C4-2B (cell line): Measurements from ENCODE around the gene TTL.

ENCODE experiments used
- ZFX ChIP-seq: fragments of 450-650 bp; IDR thresholded peaks from 2 replicates; pipeline ENCODE4 v1.6.1; 2017
- TF ChIP-seq, protein P1 (sequence below): fragments of 450-650 bp; conservative IDR thresholded peaks from 2 replicates; pipeline ENCODE4 v1.5.1; 2017; ENCODE audit warnings: mild to moderate bottlenecking

DNA sequence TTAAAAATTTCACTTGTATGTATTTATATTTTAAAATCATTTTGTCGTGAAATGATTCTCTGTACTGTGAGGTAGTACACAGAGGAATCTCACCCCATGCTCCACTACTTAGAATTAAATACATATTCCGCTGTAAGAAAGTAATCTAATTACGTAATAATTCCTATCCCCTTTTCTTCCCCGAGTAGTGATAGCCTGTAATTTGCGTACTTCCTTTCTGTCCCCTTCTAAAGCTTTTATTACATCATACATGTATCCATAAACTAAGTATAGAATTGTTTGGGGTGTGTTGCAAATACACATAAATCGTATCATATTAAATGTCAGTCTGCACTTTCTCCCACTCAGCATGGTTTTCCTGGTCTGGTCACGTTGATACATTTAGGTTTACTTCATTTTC is 90.0 kb downstream of the TTL start:
- TF ChIP-seq ZFX = no peak
- TF ChIP-seq, protein P1, sequence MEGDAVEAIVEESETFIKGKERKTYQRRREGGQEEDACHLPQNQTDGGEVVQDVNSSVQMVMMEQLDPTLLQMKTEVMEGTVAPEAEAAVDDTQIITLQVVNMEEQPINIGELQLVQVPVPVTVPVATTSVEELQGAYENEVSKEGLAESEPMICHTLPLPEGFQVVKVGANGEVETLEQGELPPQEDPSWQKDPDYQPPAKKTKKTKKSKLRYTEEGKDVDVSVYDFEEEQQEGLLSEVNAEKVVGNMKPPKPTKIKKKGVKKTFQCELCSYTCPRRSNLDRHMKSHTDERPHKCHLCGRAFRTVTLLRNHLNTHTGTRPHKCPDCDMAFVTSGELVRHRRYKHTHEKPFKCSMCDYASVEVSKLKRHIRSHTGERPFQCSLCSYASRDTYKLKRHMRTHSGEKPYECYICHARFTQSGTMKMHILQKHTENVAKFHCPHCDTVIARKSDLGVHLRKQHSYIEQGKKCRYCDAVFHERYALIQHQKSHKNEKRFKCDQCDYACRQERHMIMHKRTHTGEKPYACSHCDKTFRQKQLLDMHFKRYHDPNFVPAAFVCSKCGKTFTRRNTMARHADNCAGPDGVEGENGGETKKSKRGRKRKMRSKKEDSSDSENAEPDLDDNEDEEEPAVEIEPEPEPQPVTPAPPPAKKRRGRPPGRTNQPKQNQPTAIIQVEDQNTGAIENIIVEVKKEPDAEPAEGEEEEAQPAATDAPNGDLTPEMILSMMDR = no peak
